NCI-H2171 treated with DMSO at 0.1 percent for 48 hours (cell line): Measurements from ENCODE around the gene TSC2.
"Not testable (repeated sequence)": the region's sequence is repeated elsewhere in the genome, so short reads cannot be mapped to it uniquely, and the experiment has no call there.

ENCODE experiments used
- DNase-seq: peaks from one replicate; lab custom pipeline; 2025; lab: John Stamatoyannopoulos, UW

Gene TSC2

GRCh38 chr16:2086106-2086742, 38.4 kb downstream of the TSC2 start:
- no peak for DNase-seq

- no peak for DNase-seq
These were observed 39.3 kb downstream of the TSC2 start for GRCh38 chr16:2086812-2087747.

GRCh38 chr16:2087748-2088631, 40.2 kb downstream of the TSC2 start:
- no peak for DNase-seq

- peak; percentile 68 for DNase-seq
These were observed 41.1 kb downstream of the TSC2 start for GRCh38 chr16:2088759-2089358.

- DNase-seq: no peak
These were observed 42.1 kb downstream of the TSC2 start for GRCh38 chr16:2089706-2090480.

- DNase-seq: no peak
These were observed 42.6 kb downstream of the TSC2 start for GRCh38 chr16:2090481-2090776.

- DNase-seq: no peak
These were observed 43.2 kb downstream of the TSC2 start for GRCh38 chr16:2090777-2091546.

- DNase-seq: no peak
These were observed 43.9 kb downstream of the TSC2 start for GRCh38 chr16:2091547-2092255.

- DNase-seq: no peak
These were observed 44.5 kb downstream of the TSC2 start for GRCh38 chr16:2092256-2092620.

- no peak for DNase-seq
These were observed 45.1 kb downstream of the TSC2 start for GRCh38 chr16:2092866-2093265.

- DNase-seq: no peak
These were observed 46.0 kb downstream of the TSC2 start for GRCh38 chr16:2093793-2094192.

- DNase-seq: no peak
These were observed 47.6 kb downstream of the TSC2 start for GRCh38 chr16:2095315-2095853.

- no peak for DNase-seq
These were observed 48.3 kb downstream of the TSC2 start for GRCh38 chr16:2095918-2096582.

- DNase-seq: no peak
These were observed 49.2 kb downstream of the TSC2 start for GRCh38 chr16:2096853-2097595.

- DNase-seq: not testable (repeated sequence)
These were observed 49.9 kb downstream of the TSC2 start for GRCh38 chr16:2097689-2098088.

- not testable (repeated sequence) for DNase-seq
These were observed 53.8 kb downstream of the TSC2 start for GRCh38 chr16:2101581-2101980.

- DNase-seq: no peak
These were observed 54.7 kb downstream of the TSC2 start for GRCh38 chr16:2102471-2102870.

GRCh38 chr16:2104464-2104863, 56.7 kb downstream of the TSC2 start:
- DNase-seq: not testable (repeated sequence)
